ENCODE results near the gene PPP1CA.

The PPP1CA gene

DNA sequence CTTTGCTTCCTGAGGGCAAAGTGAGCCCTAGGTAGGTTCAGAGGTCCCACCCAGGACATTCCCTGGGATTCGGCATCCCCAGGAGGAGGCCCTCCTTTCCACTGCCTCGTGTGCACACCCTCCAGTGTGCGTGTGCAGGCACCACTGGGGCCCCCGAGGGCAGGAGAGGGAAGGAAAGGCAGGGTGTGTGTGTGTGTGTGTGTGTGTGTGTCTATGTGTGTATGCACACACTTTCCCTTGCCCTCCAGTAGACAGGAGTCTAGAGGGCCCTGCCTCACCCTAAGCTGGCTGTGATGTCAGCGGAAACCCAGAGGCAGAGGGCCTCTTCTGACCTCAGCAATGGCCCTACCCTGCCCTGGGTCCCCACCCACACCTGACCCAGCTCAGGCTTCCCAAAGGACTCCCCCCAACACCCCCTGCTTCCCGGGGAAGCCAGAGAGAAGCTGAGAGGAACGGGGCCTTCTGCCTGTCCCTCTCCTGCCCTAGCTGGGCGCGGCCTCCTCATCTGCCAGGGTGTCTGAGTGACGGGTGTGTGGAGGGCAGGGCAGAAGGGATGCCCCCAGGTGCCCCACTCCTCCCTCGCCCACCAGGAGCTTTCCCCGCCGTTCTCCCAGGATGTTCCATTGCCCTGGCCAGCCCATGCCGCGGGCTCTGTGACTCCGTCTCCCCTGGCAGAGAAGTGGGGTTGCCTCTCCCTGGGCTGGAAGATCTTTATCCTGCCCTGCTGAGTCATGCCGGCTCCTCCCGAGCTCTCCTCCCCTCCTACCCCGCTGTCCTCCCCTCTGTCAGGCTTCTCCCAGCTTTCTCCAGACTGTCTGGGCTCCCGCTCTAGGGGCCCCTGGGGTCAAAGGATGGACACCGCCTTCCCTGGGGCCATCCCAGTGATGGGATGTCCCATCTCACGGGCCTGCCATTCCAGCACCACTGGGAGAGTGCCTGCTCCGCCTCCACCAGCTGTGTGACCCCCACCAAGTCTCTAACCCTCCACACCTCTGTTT is 22.3 kb downstream of the PPP1CA start:
- no peak for DNase-seq

- no peak for DNase-seq
These were observed 23.1 kb downstream of the PPP1CA start for GRCh38 chr11:67378544-67378943.

GRCh38 chr11:67376873-67377808 is 24.5 kb downstream of the PPP1CA start:
- DNase-seq, result no peak

DNA sequence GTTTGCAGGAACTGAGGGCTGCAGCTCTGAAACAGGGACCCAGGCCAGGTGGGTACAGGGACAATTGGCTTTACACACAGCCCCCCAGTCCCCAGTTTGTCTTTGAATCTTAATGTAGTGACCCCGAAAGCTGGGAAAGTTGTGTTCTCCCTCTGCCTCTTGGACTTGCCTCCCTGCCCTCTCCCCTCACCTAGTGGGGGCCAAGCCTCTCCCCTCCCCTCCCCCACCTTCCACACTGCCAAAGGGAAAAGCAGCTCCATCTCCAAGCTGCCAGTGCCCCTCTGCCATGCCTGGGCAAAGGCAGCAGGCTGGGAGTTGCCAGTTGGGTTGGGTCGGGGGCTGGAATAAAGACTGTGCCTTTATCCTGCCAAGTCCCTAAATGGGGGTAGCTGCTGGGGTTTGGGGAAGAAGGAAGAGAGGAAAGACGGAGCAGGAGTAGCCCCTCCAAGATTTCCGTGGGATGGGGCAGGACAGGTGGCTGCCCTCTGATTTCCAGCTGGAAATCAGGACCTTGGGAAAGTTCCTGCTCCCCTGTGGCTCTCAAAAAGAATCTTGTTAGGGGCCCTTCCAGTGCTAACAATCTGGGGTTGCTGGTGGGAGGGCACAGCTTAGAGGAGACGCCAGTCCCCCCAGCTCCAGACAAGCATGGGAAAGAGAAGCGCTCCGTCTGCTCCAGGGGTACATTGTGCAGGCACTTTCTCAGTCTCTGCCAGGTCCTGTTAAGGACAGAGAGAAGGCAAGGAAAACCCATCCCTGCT is 25.4 kb downstream of the PPP1CA start:
- no peak for DNase-seq

GRCh38 chr11:67375320-67376055 is 26.2 kb downstream of the PPP1CA start:
- DNase-seq, result no peak

- no peak for DNase-seq
These were observed 26.9 kb downstream of the PPP1CA start for GRCh38 chr11:67374571-67375281.

DNA sequence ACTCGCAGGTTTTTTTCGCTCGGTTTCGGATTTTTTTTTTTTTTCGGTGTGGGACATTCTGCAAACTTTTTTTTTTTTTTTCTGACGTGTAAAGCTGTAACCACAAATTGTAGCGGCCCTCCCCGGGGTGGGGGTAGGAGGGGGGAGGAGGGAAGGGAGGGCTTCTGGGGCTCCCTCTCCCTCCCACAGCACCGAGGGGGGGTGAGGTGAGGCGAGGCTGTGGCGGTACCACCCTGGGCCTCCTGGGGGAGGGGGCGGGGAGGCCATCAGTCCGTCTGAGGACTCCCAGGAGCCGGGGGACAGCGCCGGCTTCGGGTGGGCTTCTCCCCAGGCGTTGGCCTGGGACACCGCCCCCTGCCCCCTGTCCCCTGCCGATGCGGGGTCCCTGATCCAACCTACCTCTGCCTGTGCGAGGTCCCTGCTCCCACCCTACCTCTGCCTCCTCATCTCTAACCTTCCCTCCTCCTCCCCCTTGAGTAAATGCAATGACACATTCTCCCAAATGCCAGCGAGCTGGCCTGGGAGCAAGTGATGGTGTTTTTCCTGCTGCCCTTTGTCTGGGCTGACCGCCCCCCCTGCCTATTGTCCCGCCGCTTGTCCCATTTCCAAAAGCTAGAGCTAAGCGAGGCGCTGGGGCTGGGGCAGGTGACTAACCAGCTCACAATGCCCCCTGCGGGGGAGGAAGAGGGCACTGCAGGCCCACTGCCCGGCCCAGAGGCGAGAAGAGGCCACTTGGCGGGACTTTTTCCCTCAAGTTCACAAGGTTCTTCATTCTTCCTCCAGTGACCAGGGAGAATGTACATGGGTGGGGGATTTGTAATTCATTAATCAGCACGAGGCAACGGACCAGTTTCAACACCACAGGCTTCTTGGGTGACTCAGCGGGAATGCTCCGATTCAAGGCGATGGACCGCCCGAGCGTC is 27.7 kb downstream of the PPP1CA start:
- no peak for DNase-seq

GRCh38 chr11:67372993-67373647 is 28.5 kb downstream of the PPP1CA start, which contains the start of gene CLCF1:
Gene CLCF1 (minus strand): TSS chr11:67373598. CDS start chr11:67373539, 59 bp downstream.
- no peak for DNase-seq

DNA sequence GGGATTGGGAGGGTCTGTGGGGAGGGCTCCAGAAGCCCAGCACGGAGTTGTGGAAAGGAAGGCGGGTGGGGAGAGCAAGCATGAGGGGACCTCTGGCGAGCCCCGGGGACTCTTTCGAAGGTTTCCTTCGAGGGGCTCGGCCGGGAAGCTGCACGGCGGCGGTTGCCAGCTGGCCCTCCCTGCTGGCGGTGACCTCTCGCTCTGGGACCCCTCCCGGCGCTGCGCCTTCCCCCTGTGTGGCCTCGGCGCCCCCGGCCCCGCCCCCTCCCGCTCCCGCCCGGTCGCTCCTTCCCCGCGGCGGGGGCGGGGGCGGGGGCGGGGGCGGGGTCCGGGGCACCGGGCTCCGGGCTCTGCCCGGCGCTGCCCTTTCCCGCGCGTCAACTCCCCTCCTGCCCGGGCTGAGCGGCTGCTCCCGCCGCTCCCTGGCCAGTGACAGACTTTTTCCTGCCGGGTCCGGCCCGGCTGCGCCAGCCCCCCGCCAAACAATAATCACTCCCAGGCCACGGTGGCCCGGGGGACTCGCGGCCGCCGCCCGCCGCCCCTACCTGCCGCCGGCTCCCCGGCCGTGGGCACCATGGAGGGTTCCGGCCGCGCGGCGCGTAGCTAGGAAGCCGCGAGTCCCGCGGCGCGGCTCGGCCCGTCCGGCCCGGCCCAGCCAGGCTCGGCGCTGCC is 29.2 kb downstream of the PPP1CA start:
- DNase-seq, result no peak

- no peak for DNase-seq
These were observed 29.7 kb downstream of the PPP1CA start for GRCh38 chr11:67371911-67372320.

DNA sequence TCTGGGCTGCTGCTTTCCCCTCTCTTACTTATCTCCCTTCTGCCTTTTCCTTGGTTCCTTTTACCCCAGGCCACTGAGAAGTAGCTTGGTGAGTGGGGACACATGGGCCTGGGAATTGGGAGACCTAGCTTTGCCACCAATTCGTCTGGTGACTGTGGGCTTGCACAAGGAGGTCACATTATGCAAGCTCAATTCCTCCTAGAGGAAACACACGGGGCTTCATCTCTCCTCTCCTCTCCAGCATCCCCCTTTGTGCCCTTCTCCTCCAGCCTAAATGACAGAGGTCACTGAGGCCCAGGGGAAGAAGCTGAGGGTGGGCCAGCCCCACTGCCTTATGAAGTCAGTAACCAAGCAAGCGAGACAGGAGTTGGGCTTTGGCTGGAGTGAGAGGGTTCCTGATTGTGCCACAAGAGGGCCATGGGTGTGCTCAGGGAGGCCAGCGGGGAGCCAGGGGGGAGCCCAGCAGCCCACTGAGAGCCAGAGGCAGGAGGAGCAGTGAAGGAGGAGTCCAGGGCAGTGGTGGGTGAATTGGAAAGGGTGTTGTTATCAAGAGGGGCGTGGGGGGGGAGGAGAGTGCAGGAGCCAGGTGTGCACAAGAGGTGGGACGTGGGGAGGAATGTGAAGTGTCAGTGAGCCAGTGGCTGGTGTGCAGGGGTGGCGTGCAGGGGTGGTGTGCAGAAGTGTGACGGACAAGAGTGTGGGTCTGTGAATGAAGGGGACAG is 30.3 kb downstream of the PPP1CA start:
- DNase-seq, result no peak

DNA sequence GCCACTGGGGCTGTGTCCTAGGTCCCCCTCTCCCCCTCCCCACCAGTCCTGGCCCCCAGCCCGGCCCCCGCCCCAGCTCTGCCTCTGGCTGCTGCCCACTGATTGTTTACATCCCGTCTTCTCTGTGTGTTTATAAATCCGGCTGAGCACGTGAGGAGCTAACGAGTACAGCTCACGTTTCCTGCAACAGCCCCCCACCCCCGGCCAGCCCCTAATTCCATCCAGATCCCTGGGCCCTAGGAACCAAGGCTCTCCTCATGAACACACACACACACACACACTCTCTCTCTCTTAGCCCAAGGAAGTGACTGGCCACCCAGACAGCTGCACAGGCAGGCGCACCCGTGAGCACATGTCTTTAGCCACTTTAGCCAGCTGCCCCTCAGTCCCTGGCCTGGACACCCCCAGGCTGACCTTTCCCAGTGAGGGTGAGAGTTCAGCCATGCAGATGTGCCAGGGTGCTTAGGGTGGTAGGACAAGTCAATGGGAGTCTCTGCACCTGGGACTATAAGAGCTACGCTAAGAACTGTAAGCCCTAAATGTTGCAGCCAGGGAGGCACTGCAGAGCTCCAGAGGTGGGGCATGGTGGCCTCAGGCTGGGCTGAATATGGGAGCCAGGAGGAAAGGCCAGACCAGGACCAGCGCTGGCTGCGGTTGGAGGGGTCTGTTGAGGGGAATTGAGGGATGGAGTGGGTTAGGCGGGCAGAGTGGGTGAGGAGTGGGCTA is 31.1 kb downstream of the PPP1CA start:
- DNase-seq, result no peak

GRCh38 chr11:67369801-67370284 is 31.8 kb downstream of the PPP1CA start:
- DNase-seq, result no peak

GRCh38 chr11:67369275-67369674 is 32.4 kb downstream of the PPP1CA start:
- DNase-seq, result no peak

- no peak for DNase-seq
These were observed 33.0 kb downstream of the PPP1CA start for GRCh38 chr11:67368621-67369020.

- DNase-seq, result no peak
These were observed 33.9 kb downstream of the PPP1CA start for GRCh38 chr11:67367761-67368227.

Measured in NCI-H187 treated with DMSO at 0.1 percent for 48 hours (cell line).